ENCODE data around the gene EID2B. TPM values are rescaled to one million over a fixed set of nuclear protein-coding genes. Genes with fewer than 3 reads are reported as not detected.

EID2B gene
- total and polyA plus RNA-seq, 12 donors, result 1.8 to 4.7 (median 3.2) TPM

DNA sequence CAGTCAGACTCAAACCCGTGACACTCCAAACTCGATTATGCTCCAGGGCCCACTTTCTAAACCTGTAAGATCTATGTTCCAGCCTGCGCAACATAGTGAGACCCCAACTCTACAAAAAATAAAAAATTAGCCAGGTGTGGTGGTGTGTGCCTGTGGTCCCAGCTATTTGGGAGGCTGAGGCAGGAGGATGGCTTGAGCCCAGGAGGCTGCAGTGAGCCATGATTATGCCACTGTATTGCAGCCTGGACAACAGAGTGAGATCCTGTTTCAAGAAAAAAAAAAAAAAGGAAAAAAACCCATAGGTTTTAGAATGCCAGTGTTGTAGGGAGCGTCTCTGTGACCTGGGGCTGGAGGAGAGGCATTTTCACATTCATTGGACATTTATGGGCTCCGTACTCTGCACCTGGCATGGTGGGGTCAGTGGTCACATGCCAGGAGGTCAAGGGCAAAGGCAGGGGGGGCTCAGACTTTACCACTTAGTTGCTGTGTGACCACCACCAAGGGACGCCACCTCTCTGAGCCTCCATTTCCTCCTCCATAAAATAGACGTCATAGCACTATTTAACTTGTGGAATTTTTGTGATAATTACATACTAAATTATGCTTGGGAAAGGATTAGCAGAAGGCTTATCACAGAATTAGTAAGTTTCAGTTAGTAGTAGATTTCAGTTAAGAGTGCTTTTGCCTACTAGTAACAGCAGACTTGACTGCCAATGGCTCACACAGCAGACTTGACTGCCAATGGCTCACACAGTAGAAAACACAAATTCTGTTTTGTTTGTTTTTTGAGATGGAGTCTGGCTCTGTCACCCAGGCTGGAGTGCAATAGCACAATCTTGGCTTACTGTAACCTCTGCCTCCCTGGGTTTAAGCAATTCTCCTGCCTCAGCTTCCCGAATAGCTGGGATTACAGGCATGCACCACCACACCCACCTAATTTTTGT lies 11.8 kb downstream of the EID2B start:
- Histone ChIP-seq H3K9me3 (no peaks in the 10 kb centered on the region), H3K27ac (no peak overlapping the region), H3K36me3 (peaks cover 0 to 9% (median 0%) of the 10 kb centered on the region in 9 donors), H3K4me3 (no peak overlapping the region), H3K27me3 (peaks cover 4 to 27% (median 19%) of the 10 kb centered on the region in 7 donors), H3K4me1 (peaks cover 0 to 3% (median 1%) of the 10 kb centered on the region in 9 donors)
- WGBS, 2 donors, result 87 to 88% methylated on average over 8 of the region's 8 CpGs
- ATAC-seq, result no peak
- no peak for DNase-seq
- TF ChIP-seq CTCF (IDR thresholded peaks at IDR 0.05), result no peak
- intact Hi-C loops (cut with DNase I), result no loop called here

- H3K27ac ChIP-seq, result no peak overlapping the region
- H3K4me3 ChIP-seq, result no peak overlapping the region
- intact Hi-C loops (cut with DNase I), result no loop called here
- peaks cover 5 to 16% (median 13%) of the 10 kb centered on the region in 9 donors for H3K4me1 ChIP-seq
- no peaks in the 10 kb centered on the region for H3K36me3 ChIP-seq
- H3K9me3 ChIP-seq, result no peaks in the 10 kb centered on the region
- no peak for ATAC-seq
- DNase-seq, result no peak
- TF ChIP-seq CTCF (IDR thresholded peaks at IDR 0.05), result no peak
- WGBS, 2 donors, result 67 to 73% methylated on average over 9 of the region's 9 CpGs
- H3K27me3 ChIP-seq, result peaks cover 22 to 46% (median 37%) of the 10 kb centered on the region in 7 donors
These were observed 13.7 kb downstream of the EID2B start for GRCh38 chr19:39518975-39519374.

DNA sequence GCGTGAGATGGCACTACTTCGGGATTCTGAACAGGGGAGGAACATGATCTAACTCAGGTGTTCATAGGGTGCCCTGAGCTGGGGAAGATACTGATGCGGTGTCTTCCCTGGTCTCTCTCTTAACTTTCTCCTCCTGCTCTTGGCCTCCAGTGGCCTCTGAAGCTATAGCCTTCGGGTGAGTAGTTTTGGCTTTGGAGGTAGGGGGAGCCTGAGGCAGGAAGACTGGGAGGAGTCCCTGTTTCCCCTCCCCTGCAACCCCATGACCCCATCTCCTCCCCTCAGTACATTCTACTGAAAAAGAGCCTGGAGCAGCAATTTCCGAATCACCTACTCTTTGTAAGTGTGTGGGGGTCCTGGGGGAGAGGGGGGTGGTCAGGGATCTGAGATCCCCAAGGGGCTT lies 14.2 kb downstream of the EID2B start:
- Histone ChIP-seq H3K36me3 (no peaks in the 10 kb centered on the region), H3K27ac (no peak overlapping the region), H3K4me3 (no peak overlapping the region), H3K27me3 (peaks cover 22 to 51% (median 43%) of the 10 kb centered on the region in 7 donors), H3K9me3 (no peaks in the 10 kb centered on the region), H3K4me1 (peaks cover 5 to 16% (median 13%) of the 10 kb centered on the region in 9 donors)
- intact Hi-C loops (cut with DNase I), result no loop called here
- no peak for TF ChIP-seq CTCF (IDR thresholded peaks at IDR 0.05)
- no peak for DNase-seq
- 64 to 70% methylated on average over 5 of the region's 5 CpGs for WGBS, 2 donors
- ATAC-seq, result no peak

DNA sequence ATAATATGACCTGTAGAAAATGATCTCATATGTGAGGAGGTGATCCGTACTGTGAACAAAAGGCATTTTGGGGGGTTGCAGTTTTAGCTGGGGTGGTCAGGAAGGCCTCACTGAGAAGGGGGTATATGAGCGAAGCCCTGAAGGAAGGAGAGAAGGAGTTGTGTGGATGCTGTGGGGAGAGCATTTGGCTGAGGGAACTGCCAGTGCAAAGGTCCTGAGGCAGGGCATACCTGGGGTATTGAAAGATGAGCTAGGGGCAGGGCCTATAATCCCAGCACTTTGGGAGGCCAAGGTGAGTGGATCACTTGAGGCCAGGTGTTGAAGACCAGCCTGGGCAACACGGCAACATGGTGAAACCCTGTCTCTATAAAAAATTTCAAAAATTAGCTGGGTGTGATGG lies 15.2 kb downstream of the EID2B start:
- Histone ChIP-seq H3K36me3 (no peaks in the 10 kb centered on the region), H3K27ac (no peak overlapping the region), H3K27me3 (peaks cover 22 to 61% (median 53%) of the 10 kb centered on the region in 7 donors), H3K4me1 (peaks cover 5 to 16% (median 13%) of the 10 kb centered on the region in 9 donors), H3K9me3 (no peaks in the 10 kb centered on the region), H3K4me3 (no peak overlapping the region)
- 61 to 79% methylated on average over 3 of the region's 3 CpGs for WGBS, 2 donors
- DNase-seq (no peak), ATAC-seq (no peak)
- intact Hi-C loops (cut with DNase I), result no loop called here
- TF ChIP-seq CTCF (IDR thresholded peaks at IDR 0.05), result no peak

All from heart right ventricle (tissue), 16 donors.